Fibroblast of skin of left biceps (primary cell): ENCODE results near the gene CPNE6.
"Not testable (repeated sequence)": the region's sequence is repeated elsewhere in the genome, so short reads cannot be mapped to it uniquely, and the experiment has no call there.

Experiments used
- DNase-seq, 2 experiments: peaks; one replicate each; pipeline ENCODE4 v3.0.0-alpha.2; 2013; ENCODE audit warnings: low read depth in 2 of 2

CPNE6 gene

GRCh38 chr14:24105609-24106239 lies 34.4 kb downstream of the CPNE6 start:
- DNase-seq, result not testable (repeated sequence)

GRCh38 chr14:24106672-24107271 lies 35.4 kb downstream of the CPNE6 start:
- no peak for DNase-seq

- no peak for DNase-seq
Observed at GRCh38 chr14:24108336-24108874, 37.0 kb downstream of the CPNE6 start.

- no peak for DNase-seq
Observed at GRCh38 chr14:24110060-24110459, 38.7 kb downstream of the CPNE6 start.

GRCh38 chr14:24110523-24110922 lies 39.2 kb downstream of the CPNE6 start:
- DNase-seq, result no peak

- no peak for DNase-seq
Observed at GRCh38 chr14:24113379-24113800, 42.0 kb downstream of the CPNE6 start.

GRCh38 chr14:24113801-24114531 lies 42.6 kb downstream of the CPNE6 start:
- DNase-seq, result peak; percentile 49 to 53

- peak; percentile 99 for DNase-seq
Observed at GRCh38 chr14:24114532-24115421, 43.4 kb downstream of the CPNE6 start, which contains the start of the genes DCAF11 and NRL. Gene DCAF11 (plus strand): TSS chr14:24114777. CDS start chr14:24115595, 818 bp downstream. Gene NRL (minus strand): TSS chr14:24114949. CDS start chr14:24082848, 32,101 bp downstream.

GRCh38 chr14:24115422-24116127 lies 44.2 kb downstream of the CPNE6 start:
- DNase-seq, result no peak

GRCh38 chr14:24116128-24116814 lies 44.9 kb downstream of the CPNE6 start:
- DNase-seq, result no peak

GRCh38 chr14:24117179-24117578 lies 45.8 kb downstream of the CPNE6 start:
- no peak for DNase-seq

GRCh38 chr14:24119691-24120090 lies 48.3 kb downstream of the CPNE6 start:
- no peak for DNase-seq

GRCh38 chr14:24121210-24121609 lies 49.8 kb downstream of the CPNE6 start:
- DNase-seq, result no peak

GRCh38 chr14:24122416-24122815 lies 51.1 kb downstream of the CPNE6 start:
- DNase-seq, result no peak

GRCh38 chr14:24122898-24123297 lies 51.5 kb downstream of the CPNE6 start:
- no peak for DNase-seq

- no peak for DNase-seq
Observed at GRCh38 chr14:24123424-24124417, 52.4 kb downstream of the CPNE6 start.

- no peak for DNase-seq
Observed at GRCh38 chr14:24126939-24127338, 55.6 kb downstream of the CPNE6 start.

- DNase-seq, result no peak
Observed at GRCh38 chr14:24127673-24128072, 56.3 kb downstream of the CPNE6 start.
